Mucosa of rectum (tissue), 2 donors: ENCODE data around the gene PACSIN2.
"Not testable (repeated sequence)": the region's sequence is repeated elsewhere in the genome, so short reads cannot be mapped to it uniquely, and the experiment has no call there.

Experiments
- H3K27ac ChIP-seq, 2 donors: one replicate each; pipeline ENCODE4 v1.7.0; 2013; ENCODE audit warnings: inconsistent platforms in 2 of 2, low read depth in 2 of 2, low read length in 2 of 2
- H3K27me3 ChIP-seq, 2 donors: one replicate each; pipeline ENCODE4 v1.7.0; 2013; ENCODE audit warnings: low read length in 2 of 2; ENCODE audit not compliant: control insufficient read depth in 2 of 2, insufficient read depth in 2 of 2
- H3K36me3 ChIP-seq, 2 donors: one replicate each; pipeline ENCODE4 v1.7.0; 2013; ENCODE audit warnings: low read length in 2 of 2; ENCODE audit not compliant: control insufficient read depth in 2 of 2, insufficient read depth in 2 of 2
- H3K4me1 ChIP-seq, 2 donors: one replicate each; pipeline ENCODE4 v1.7.0; 2013; ENCODE audit warnings: low read length in 2 of 2, mild to moderate bottlenecking in 1 of 2; ENCODE audit not compliant: control insufficient read depth in 2 of 2, insufficient read depth in 2 of 2
- H3K4me3 ChIP-seq, 2 donors: one replicate each; pipeline ENCODE4 v1.7.0; 2013; ENCODE audit warnings: low read length in 2 of 2
- H3K9ac ChIP-seq, 2 donors: one replicate each; pipeline ENCODE4 v1.7.0; 2013; ENCODE audit warnings: low read length in 2 of 2, low read depth in 1 of 2, mild to moderate bottlenecking in 1 of 2
- H3K9me3 ChIP-seq, 2 donors: one replicate each; pipeline ENCODE4 v1.7.0; 2013; ENCODE audit warnings: low read length in 2 of 2; ENCODE audit not compliant: control insufficient read depth in 2 of 2
- donor health status: healthy.
- donor health status: Normal muscosa, but diverticular disease.

Gene PACSIN2

GRCh38 chr22:43004362-43005035 lies 10.4 kb downstream of the PACSIN2 start:
- H3K9me3 ChIP-seq = no peaks in the 10 kb centered on the region
- H3K27ac ChIP-seq = peak overlapping the region; percentile 84 to 89
- H3K9ac ChIP-seq = peak overlapping the region; percentile 32 to 58
- H3K4me1 ChIP-seq = peaks cover 67 to 75% of the 10 kb centered on the region in 2 donors
- peak overlapping the region in 1 of 2 donors; percentile 8 for H3K4me3 ChIP-seq
- no peaks in the 10 kb centered on the region for H3K27me3 ChIP-seq
- H3K36me3 ChIP-seq = no peaks in the 10 kb centered on the region

- Histone ChIP-seq H3K27ac (no peak overlapping the region), H3K36me3 (no peaks in the 10 kb centered on the region), H3K9ac (no peak overlapping the region), H3K27me3 (no peaks in the 10 kb centered on the region), H3K9me3 (no peaks in the 10 kb centered on the region), H3K4me1 (peaks cover 47 to 67% of the 10 kb centered on the region in 2 donors), H3K4me3 (no peak overlapping the region)
Observed at GRCh38 chr22:43002202-43002586, 12.8 kb downstream of the PACSIN2 start.

- H3K4me1 ChIP-seq = peaks cover 46 to 65% of the 10 kb centered on the region in 2 donors
- peak overlapping the region; percentile 44 to 62 for H3K27ac ChIP-seq
- no peaks in the 10 kb centered on the region for H3K27me3 ChIP-seq
- no peaks in the 10 kb centered on the region for H3K9me3 ChIP-seq
- H3K36me3 ChIP-seq = no peaks in the 10 kb centered on the region
- H3K4me3 ChIP-seq = no peak overlapping the region
- peak overlapping the region; percentile 19 to 46 for H3K9ac ChIP-seq
Observed at GRCh38 chr22:43001271-43002201, 13.4 kb downstream of the PACSIN2 start.

GRCh38 chr22:43000441-43001175 lies 14.3 kb downstream of the PACSIN2 start:
- H3K4me1 ChIP-seq = peaks cover 48 to 62% of the 10 kb centered on the region in 2 donors
- H3K36me3 ChIP-seq = no peaks in the 10 kb centered on the region
- peak overlapping the region; percentile 1 to 46 for H3K9ac ChIP-seq
- no peaks in the 10 kb centered on the region for H3K27me3 ChIP-seq
- no peak overlapping the region for H3K4me3 ChIP-seq
- H3K9me3 ChIP-seq = no peaks in the 10 kb centered on the region
- peak overlapping the region; percentile 44 to 62 for H3K27ac ChIP-seq

- H3K9me3 ChIP-seq = no peaks in the 10 kb centered on the region
- no peak overlapping the region for H3K4me3 ChIP-seq
- H3K9ac ChIP-seq = no peak overlapping the region
- peak overlapping the region in 1 of 2 donors; percentile 24 for H3K27ac ChIP-seq
- H3K27me3 ChIP-seq = no peaks in the 10 kb centered on the region
- H3K4me1 ChIP-seq = peaks cover 49 to 61% of the 10 kb centered on the region in 2 donors
- H3K36me3 ChIP-seq = no peaks in the 10 kb centered on the region
Observed at GRCh38 chr22:42997582-42998090, 17.3 kb downstream of the PACSIN2 start.

GRCh38 chr22:42996646-42997365 lies 18.1 kb downstream of the PACSIN2 start:
- Histone ChIP-seq H3K4me1 (peaks cover 46 to 64% of the 10 kb centered on the region in 2 donors), H3K4me3 (no peak overlapping the region), H3K27ac (peak overlapping the region; percentile 96 to 99), H3K9ac (peak overlapping the region; percentile 27 to 60), H3K36me3 (no peaks in the 10 kb centered on the region), H3K9me3 (no peaks in the 10 kb centered on the region), H3K27me3 (no peaks in the 10 kb centered on the region)

- Histone ChIP-seq H3K4me1 (peaks cover 42 to 65% of the 10 kb centered on the region in 2 donors), H3K9ac (peak overlapping the region; percentile 60 to 86), H3K4me3 (peak overlapping the region in 1 of 2 donors; percentile 35), H3K27ac (peak overlapping the region; percentile 96 to 99)
- not testable (repeated sequence) for H3K36me3 ChIP-seq, H3K27me3 ChIP-seq, H3K9me3 ChIP-seq
Observed at GRCh38 chr22:42995654-42996053, 19.3 kb downstream of the PACSIN2 start.

- H3K27ac ChIP-seq = peak overlapping the region; percentile 96 to 99
- peak overlapping the region; percentile 51 to 62 for H3K4me3 ChIP-seq
- H3K4me1 ChIP-seq = peaks cover 45 to 71% of the 10 kb centered on the region in 2 donors
- peak overlapping the region; percentile 66 to 86 for H3K9ac ChIP-seq
- no peaks in the 10 kb centered on the region for H3K36me3 ChIP-seq
- no peaks in the 10 kb centered on the region for H3K9me3 ChIP-seq
- no peaks in the 10 kb centered on the region for H3K27me3 ChIP-seq
Observed at GRCh38 chr22:42994917-42995562, 19.9 kb downstream of the PACSIN2 start.
